CD1c-positive myeloid dendritic cell (primary cell): Measurements from ENCODE around the gene CBFA2T2.
"Not testable (repeated sequence)": the region's sequence is repeated elsewhere in the genome, so short reads cannot be mapped to it uniquely, and the experiment has no call there.

ENCODE experiments used
- DNase-seq: peaks from one replicate; pipeline ENCODE4 v3.0.0-alpha.2; 2016; ENCODE audit errors: extremely low spot score

The CBFA2T2 gene

GRCh38 chr20:33549229-33549999, 59.5 kb downstream of the CBFA2T2 start:
- DNase-seq = no peak

- DNase-seq = no peak
Measured at GRCh38 chr20:33551778-33552177, 61.9 kb downstream of the CBFA2T2 start.

GRCh38 chr20:33552519-33552918, 62.6 kb downstream of the CBFA2T2 start:
- DNase-seq = no peak

- DNase-seq = no peak
Measured at GRCh38 chr20:33553516-33553915, 63.6 kb downstream of the CBFA2T2 start.

GRCh38 chr20:33554914-33555420, 65.1 kb downstream of the CBFA2T2 start:
- peak; percentile 88 for DNase-seq

- DNase-seq = no peak
Measured at GRCh38 chr20:33555755-33556154, 65.9 kb downstream of the CBFA2T2 start.

- no peak for DNase-seq
Measured at GRCh38 chr20:33556246-33556645, 66.3 kb downstream of the CBFA2T2 start.

- no peak for DNase-seq
Measured at GRCh38 chr20:33558348-33559144, 68.7 kb downstream of the CBFA2T2 start.

GRCh38 chr20:33559212-33559611, 69.3 kb downstream of the CBFA2T2 start:
- no peak for DNase-seq

- no peak for DNase-seq
Measured at GRCh38 chr20:33560026-33560425, 70.1 kb downstream of the CBFA2T2 start.

GRCh38 chr20:33561053-33561452, 71.2 kb downstream of the CBFA2T2 start:
- DNase-seq = not testable (repeated sequence)

GRCh38 chr20:33561692-33562601, 72.1 kb downstream of the CBFA2T2 start:
- DNase-seq = no peak

GRCh38 chr20:33563788-33564187, 73.9 kb downstream of the CBFA2T2 start:
- no peak for DNase-seq

GRCh38 chr20:33566781-33567603, 77.1 kb downstream of the CBFA2T2 start:
- no peak for DNase-seq

- no peak for DNase-seq
Measured at GRCh38 chr20:33567949-33568348, 78.1 kb downstream of the CBFA2T2 start.

- no peak for DNase-seq
Measured at GRCh38 chr20:33568378-33568777, 78.5 kb downstream of the CBFA2T2 start.

GRCh38 chr20:33568868-33569801, 79.2 kb downstream of the CBFA2T2 start:
- no peak for DNase-seq

GRCh38 chr20:33569802-33570391, 80.0 kb downstream of the CBFA2T2 start:
- DNase-seq = no peak

GRCh38 chr20:33570743-33571142, 80.8 kb downstream of the CBFA2T2 start:
- no peak for DNase-seq
